GM12878 (cell line): ENCODE measurements around the gene FOXP1. TPM values are rescaled to one million over a fixed set of nuclear protein-coding genes. Genes with fewer than 3 reads are reported as not detected.

ENCODE experiments used
- ATAC-seq: fragments of 200-7000 bp; cut with Tn5 transposase; 3 replicates; pipeline ENCODE4 v1.9.1; 2020; ENCODE audit warnings: mild to moderate bottlenecking, moderate library complexity
- BruUV-seq: library from RNA; stranded (reverse); fragments of 400-500 nt; replicated peaks from 2 replicates; lab custom pipeline; 2021; lab: Mats Ljungman, UMichigan
- CTCF ChIA-PET: fragments of 300-600 bp; sonication (Branson Sonifier 250); formaldehyde crosslinking; extraction: SDS; loops from one replicate; lab custom pipeline; 2021; ENCODE audit warnings: inconsistent platforms; lab: Yijun Ruan, JAX
- POLR2A ChIA-PET: fragments of 350-600 bp; formaldehyde crosslinking; extraction: SDS; loops from one replicate; lab custom pipeline; 2021; ENCODE audit warnings: inconsistent platforms; lab: Charles Lee
- RAD21 ChIA-PET: fragments of 300-600 bp; sonication (Branson Sonifier 250); formaldehyde crosslinking; loops from one replicate; lab custom pipeline; 2023; ENCODE audit warnings: antibody characterized with exemption; ENCODE audit not compliant: unreplicated experiment; lab: Charles Lee
- SMC1A ChIA-PET: fragments of 300-600 bp; sonication (Branson Sonifier 250); formaldehyde crosslinking; loops from one replicate; lab custom pipeline; 2023; ENCODE audit not compliant: unreplicated experiment, uncharacterized antibody; lab: Charles Lee
- DNase-seq: peaks from one replicate; pipeline ENCODE4 v3.0.0-alpha.2; 2011; ENCODE audit warnings: low read depth, low spot score
- FAIRE-seq: peaks from 3 replicates; lab custom pipeline; 2011; peaks lifted over from hg19 to GRCh38; lab: Jason Lieb, UNC
- H2AFZ ChIP-seq: 2 replicates; pipeline ENCODE4 v1.6.0; 2011; ENCODE audit warnings: low read depth, low read length, control low read depth; ENCODE audit not compliant: control insufficient read depth
- H3K27ac ChIP-seq: 2 replicates; pipeline ENCODE4 v1.5.1; 2011; ENCODE audit warnings: control low read depth; ENCODE audit not compliant: control insufficient read depth, insufficient read depth
- H3K27me3 ChIP-seq, 2 experiments: replicated peaks in 1 of 2; 2 replicates each; pipeline versions ENCODE4 v1.6.0 to v1.6.1; 2011; ENCODE audit warnings: low read length in 1 of 2; ENCODE audit not compliant: control insufficient read depth in 2 of 2, insufficient read depth in 2 of 2
- H3K36me3 ChIP-seq, 2 experiments: 2 replicates each; pipeline ENCODE4 v1.5.1; 2011; ENCODE audit warnings: low read length in 1 of 2; ENCODE audit not compliant: control insufficient read depth in 2 of 2, insufficient read depth in 2 of 2
- H3K4me1 ChIP-seq: 2 replicates; pipeline ENCODE4 v1.6.1; 2011; ENCODE audit warnings: mild to moderate bottlenecking, low read length, moderate library complexity, mixed read lengths; ENCODE audit not compliant: control insufficient read depth, insufficient read depth
- H3K4me2 ChIP-seq: 2 replicates; pipeline ENCODE4 v1.6.0; 2011; ENCODE audit warnings: control low read depth; ENCODE audit not compliant: control insufficient read depth, insufficient read depth
- H3K4me3 ChIP-seq: fragments of 200-600 bp; sonication (generic); 2 replicates; pipeline ENCODE4 v1.5.1; 2016
- H3K79me2 ChIP-seq: 2 replicates; pipeline ENCODE4 v1.6.0; 2011; ENCODE audit warnings: low read length; ENCODE audit not compliant: control insufficient read depth, insufficient read depth
- H3K9ac ChIP-seq: 2 replicates; pipeline ENCODE4 v1.8.0; 2011; ENCODE audit warnings: low read length, control low read depth, mixed read lengths; ENCODE audit not compliant: control insufficient read depth, insufficient read depth
- H3K9me3 ChIP-seq: replicated peaks from 3 replicates; pipeline ENCODE4 v1.5.1; 2011; ENCODE audit warnings: mild to moderate bottlenecking, low read length; ENCODE audit not compliant: control insufficient read depth, insufficient read depth
- H4K20me1 ChIP-seq: 2 replicates; pipeline ENCODE4 v1.6.0; 2011; ENCODE audit not compliant: control insufficient read depth, insufficient read depth
- CBFB ChIP-seq: IDR thresholded peaks from 2 replicates; pipeline ENCODE4 v1.6.1; 2016; ENCODE audit warnings: antibody characterized with exemption, low read depth
- FOXM1 ChIP-seq: IDR thresholded peaks from 2 replicates; pipeline ENCODE4 v1.6.1; 2012; ENCODE audit warnings: low read depth, mild to moderate bottlenecking, inconsistent platforms, low read length, moderate library complexity
- IRF4 ChIP-seq: IDR thresholded peaks from 2 replicates; pipeline ENCODE4 v1.6.1; 2011; ENCODE audit warnings: low read depth, low read length
- NFXL1 ChIP-seq: fragments of 450-650 bp; IDR thresholded peaks from 2 replicates; pipeline ENCODE4 v1.6.1; 2017; ENCODE audit warnings: antibody characterized with exemption, mild to moderate bottlenecking, borderline replicate concordance
- RBBP5 ChIP-seq: fragments of 200-600 bp; sonication (generic); conservative IDR thresholded peaks from 2 replicates; pipeline ENCODE4 v1.6.1; 2016
- RELB ChIP-seq: fragments of 450-650 bp; IDR thresholded peaks from 2 replicates; pipeline ENCODE4 v1.6.1; 2017; ENCODE audit warnings: low read depth, mild to moderate bottlenecking, moderate library complexity
- SKIL ChIP-seq: fragments of 450-650 bp; IDR thresholded peaks from 2 replicates; pipeline ENCODE4 v1.6.1; 2017; ENCODE audit warnings: mild to moderate bottlenecking, low read depth, inconsistent platforms; ENCODE audit not compliant: poor library complexity, severe bottlenecking
- SMAD1 ChIP-seq: fragments of 450-650 bp; IDR thresholded peaks from 2 replicates; pipeline ENCODE4 v1.6.1; 2018; ENCODE audit warnings: mild to moderate bottlenecking, low read depth; ENCODE audit not compliant: partially characterized antibody
- YBX1 ChIP-seq: fragments of 450-650 bp; IDR thresholded peaks from 2 replicates; pipeline ENCODE4 v1.6.1; 2016; ENCODE audit warnings: antibody characterized with exemption
- ZBTB33 ChIP-seq: fragments of 450-650 bp; IDR thresholded peaks from 2 replicates; pipeline ENCODE4 v1.6.1; 2017; ENCODE audit warnings: mild to moderate bottlenecking
- ZBTB40 ChIP-seq: fragments of 450-650 bp; IDR thresholded peaks from 2 replicates; pipeline ENCODE4 v1.6.1; 2016; ENCODE audit warnings: mild to moderate bottlenecking, moderate library complexity, borderline replicate concordance
- WGBS: methylation state at CpG from one replicate; pipeline ENCODE4 v1.1.6; 2016; ENCODE audit warnings: low lambda C conversion rate; ENCODE audit not compliant: insufficient replicate concordance, insufficient coverage; ENCODE audit errors: missing lambda C conversion rate; 5-methylcytosine and 5-hydroxymethylcytosine counted together
- in situ Hi-C: fragments of 300-500 bp; cut with MboI; formaldehyde crosslinking; loops from 9 replicates; pipeline ENCODE4 v1.14.3; 2018; ENCODE audit warnings: mixed read lengths
- intact Hi-C: fragments of 100-400 bp; cut with micrococcal nuclease; formaldehyde crosslinking; loops from one replicate; pipeline ENCODE4 v1.14.2; 2022; ENCODE audit not compliant: unreplicated experiment
- polyA plus RNA-seq, 11 experiments: library from polyadenylated mRNA; depleted of rRNA in 4 of 11; unstranded in 6 of 11; stranded (reverse) in 5 of 11; fragments of >200 nt; fragmentation: Nextera tagmentation in 4 of 11; fragmentation: Illumina TruSeq in 1 of 11; extraction: Ambion mirVana in 4 of 11; extraction: Trizol in 1 of 11; gene quantifications; 1 replicate in 1 of 11; 2 replicates in 10 of 11; pipeline versions ENCODE4 v1.2.1 to v1.2.3, GENCODE V29; 2011 to 2016; ENCODE audit warnings: inconsistent platforms in 2 of 11, missing spikeins in 2 of 11, low read depth in 1 of 11
- total RNA-seq, 4 experiments: library from RNA; depleted of rRNA in 3 of 4; stranded (reverse); fragments of >200 nt in 3 of 4; fragmentation: Illumina TruSeq in 1 of 4; extraction: Trizol in 1 of 4; gene quantifications; 2 replicates each; pipeline versions ENCODE4 v1.2.1 to v1.2.3, GENCODE V29; 2013 to 2021

FOXP1 gene
- total and polyA plus RNA-seq, 10 of the 15 experiments (the other 5 are each of a cell fraction or from before 2014, with no cell fraction given): 0.05 to 1.6 (median 0.20) TPM; not detected in 1

GRCh38 chr3:71285086-71285485 lies 298.4 kb downstream of the FOXP1 start:
- TF ChIP-seq CBFB (no peak), RELB (no peak), FOXM1 (no peak), IRF4 (no peak), NFXL1 (no peak), ZBTB33 (no peak), ZBTB40 (no peak), SKIL (no peak), RBBP5 (no peak), YBX1 (no peak), SMAD1 (no peak)

More at GRCh38 chr3:71285086-71285485, 298.4 kb downstream of the FOXP1 start:
- in situ Hi-C loops: no loop called here
- Histone ChIP-seq H3K4me3 (no peak overlapping the region), H3K79me2 (no peaks in the 10 kb centered on the region), H3K4me1 (no peaks in the 10 kb centered on the region), H3K4me2 (no peak overlapping the region), H3K9ac (no peak overlapping the region), H3K9me3 (no peaks in the 10 kb centered on the region), H3K27me3 (no peaks in the 10 kb centered on the region; a peak in 2 of 4 replicates), H2AFZ (no peak overlapping the region), H3K27ac (no peak overlapping the region), H4K20me1 (no peaks in the 10 kb centered on the region), H3K36me3 (no peaks in the 10 kb centered on the region)
- ChIA-PET POLR2A (no interaction called here), RAD21 (no interaction called here), CTCF (no interaction called here), SMC1A (no interaction called here)
- FAIRE-seq: no peak
- intact Hi-C loops: no loop called here
- 18% methylated on average over 5 of the region's 5 CpGs for WGBS
- DNase-seq: no peak
- no TSS peak for BruUV-seq
- ATAC-seq: no peak
